ENCODE measurements around the gene ZHX3. TPM values are rescaled to one million over a fixed set of nuclear protein-coding genes. Genes with fewer than 3 reads are reported as not detected.

ZHX3 gene
- total and polyA plus RNA-seq, 2 of the 13 experiments (the other 11 are each of a cell fraction or from before 2014, with no cell fraction given): 8.4 to 11.7 TPM

- TF ChIP-seq ZNF646 (CRISPR knock-in tag; IDR thresholded peaks at IDR 0.05): no peak
- TF ChIP-seq ZHX2 (IDR thresholded peaks at IDR 0.05; ENCODE audit: low read depth): 0 out of 2 replicates have a peak, but pooled peaks have one; percentile 9
- TF ChIP-seq ZHX2 (CRISPR knock-in tag; IDR thresholded peaks at IDR 0.05; ENCODE audit: borderline replicate concordance): 0 out of 2 replicates have a peak, but pooled peaks have one; percentile 74
- TF ChIP-seq ZNF446 (CRISPR knock-in tag; IDR thresholded peaks at IDR 0.05): no peak; the same call in 1 of the 2 replicates
- TF ChIP-seq ZBTB7A (CRISPR knock-in tag; IDR thresholded peaks at IDR 0.05): peak; percentile 93; the same call in 1 of the 2 replicates
- peak; percentile 96; the same call in 1 of the 2 replicates for TF ChIP-seq FOXC1 (CRISPR knock-in tag; IDR thresholded peaks at IDR 0.05; ENCODE audit: borderline replicate concordance)
- peak; percentile 25; the same call in 1 of the 2 replicates for TF ChIP-seq TFAP4 (IDR thresholded peaks at IDR 0.05; ENCODE audit: borderline replicate concordance, low read depth)
- TF ChIP-seq NR0B2 (CRISPR knock-in tag; IDR thresholded peaks at IDR 0.05): no peak
- no peak for TF ChIP-seq HIVEP1 (CRISPR knock-in tag; IDR thresholded peaks at IDR 0.05)
- peak; percentile 66; the same call in 1 of the 2 replicates for TF ChIP-seq ZSCAN29 (CRISPR knock-in tag; conservative IDR thresholded peaks at IDR 0.05)
- no peak; the same call in 1 of the 2 replicates for TF ChIP-seq TRAFD1 (CRISPR knock-in tag; IDR thresholded peaks at IDR 0.05; ENCODE audit: borderline replicate concordance)
Measured at GRCh38 chr20:41316602-41317545, 657 bp downstream of the ZHX3 start (continued).
